Liver (tissue), 5 donors: Measurements from ENCODE around the gene BPHL. TPM values are rescaled to one million over a fixed set of nuclear protein-coding genes. Genes with fewer than 3 reads are reported as not detected.

Experiments
- polyA plus RNA-seq, 2 donors: library from polyadenylated mRNA; stranded (reverse) in 1 of 2; unstranded in 1 of 2; fragments of 200-250 nt in 1 of 2; fragments of >200 nt in 1 of 2; fragmentation: Nextera tagmentation in 1 of 2; extraction: Ambion mirVana in 1 of 2; gene quantifications; one replicate each; pipeline versions ENCODE4 v1.2.1 to v1.2.3, GENCODE V29; 2013 to 2015
- small RNA-seq: library from RNA; depleted of rRNA; stranded (forward); fragments of <200 nt; gene quantifications from one replicate; pipeline ENCODE3, GENCODE V24; 2014
- total RNA-seq, 2 donors: library from RNA; depleted of rRNA; stranded (reverse); fragments of >200 nt; gene quantifications; one replicate each; pipeline ENCODE4 v1.2.3, GENCODE V29; 2014
- donor health status: healthy.
- donor health status: healthy.
- donor health status: healthy.

The BPHL gene
- total and polyA plus RNA-seq, 4 donors = 16.0 to 90.8 (median 31.5) TPM

Small RNA genes within 50 kb of the gene (small RNA-seq; reads per million reads assigned to genes)
- not detected for gene RNA5SP201

Other genes starting within 250 kb of the BPHL start
- gene SERPINB9, start 215.4 kb upstream of the BPHL start, total RNA-seq = 1 to 10 TPM; 4.7 to 5.1 TPM
- 1 to 10 TPM; 2.2 to 4.0 TPM for gene SERPINB9, start 215.4 kb upstream of the BPHL start, polyA plus RNA-seq
- 10 to 100 TPM; 24.0 to 31.2 TPM for gene SERPINB6, start 147.1 kb upstream of the BPHL start, total RNA-seq
- 10 to 100 TPM; 32.3 to 32.4 TPM for gene SERPINB6, start 147.1 kb upstream of the BPHL start, polyA plus RNA-seq
- 100 to 1,000 TPM in 1 of 2 donors, 10 to 100 TPM in 1; 11.5 to 124 TPM for gene NQO2, start 118.8 kb upstream of the BPHL start, total RNA-seq
- 100 to 1,000 TPM in 1 of 2 donors, 10 to 100 TPM in 1; 61.7 to 127 TPM for gene NQO2, start 118.8 kb upstream of the BPHL start, polyA plus RNA-seq
- 10 to 100 TPM; 14.0 to 27.2 TPM for gene RIPK1, start 50.2 kb upstream of the BPHL start, total RNA-seq
- gene RIPK1, start 50.2 kb upstream of the BPHL start, polyA plus RNA-seq = 10 to 100 TPM in 1 of 2 donors, 1 to 10 TPM in 1; 6.7 to 12.6 TPM
- gene TUBB2A, start 38.8 kb downstream of the BPHL start, total RNA-seq = 10 to 100 TPM; 89.8 to 94.8 TPM
- gene TUBB2A, start 38.8 kb downstream of the BPHL start, polyA plus RNA-seq = 10 to 100 TPM; 53.5 to 86.3 TPM
- 1 to 10 TPM; 2.1 to 4.6 TPM for gene TUBB2B, start 108.9 kb downstream of the BPHL start, total RNA-seq
- gene TUBB2B, start 108.9 kb downstream of the BPHL start, polyA plus RNA-seq = 1 to 10 TPM in 1 of 2 donors, under 1 TPM in 1; 0.22 to 4.3 TPM
- gene PSMG4, start 140.2 kb downstream of the BPHL start, total RNA-seq = 10 to 100 TPM; 10.7 to 12.0 TPM
- gene PSMG4, start 140.2 kb downstream of the BPHL start, polyA plus RNA-seq = 10 to 100 TPM; 18.1 to 28.5 TPM